ENCODE measurements around the gene CASKIN1. TPM values are rescaled to one million over a fixed set of nuclear protein-coding genes. Genes with fewer than 3 reads are reported as not detected.

CASKIN1 gene
- total RNA-seq, 1 experiment from 2014 or later, result 5.9 TPM

GRCh38 chr16:2235234-2235651, 38.8 kb upstream of the CASKIN1 start (continued):
- TF ChIP-seq CTCF (IDR thresholded peaks at IDR 0.05 in 2 of 3, conservative IDR thresholded peaks at IDR 0.05 in 1 of 3; ENCODE audit: borderline replicate concordance in 1 of 3, insufficient read depth in 1 of 3, low read depth in 2 of 3, low read length in 2 of 3) (no peak), EZH2 (IDR thresholded peaks at IDR 0.05) (no peak)

GRCh38 chr16:2234813-2235170, 38.4 kb upstream of the CASKIN1 start:
- no peak for DNase-seq (ENCODE audit: low read depth, low spot score)
- ATAC-seq, result no peak
- CTCF ChIA-PET, result no interaction called here
- Histone ChIP-seq H4K20me1 (ENCODE audit: insufficient read depth) (no peaks in the 10 kb centered on the region), H3K9me3 (ENCODE audit: control insufficient read depth in 1 of 2, insufficient read depth in 1 of 2, low read depth in 1 of 2, low read length in 2 of 2) (no peaks in the 10 kb centered on the region), H3K9ac (ENCODE audit: low read length) (no peak overlapping the region), H3K9me2 (ENCODE audit: insufficient read depth) (no peaks in the 10 kb centered on the region), H3K79me2 (ENCODE audit: insufficient read depth, low read length) (peaks cover 3% of the 10 kb centered on the region; the same call in 1 of the 2 replicates), H3K27me3 (ENCODE audit: insufficient read depth, low read length) (no peaks in the 10 kb centered on the region), H3K4me1 (ENCODE audit: control insufficient read depth in 1 of 2, insufficient read depth in 2 of 2, low read length in 2 of 2) (peaks cover 0 to 14% of the 10 kb centered on the region in 2 experiments; a peak in 2 of 4 replicates), H2AFZ (ENCODE audit: low read depth, low read length, poor library complexity, severe bottlenecking) (no peak overlapping the region), H3K27ac (ENCODE audit: low read depth, low read length) (no peak overlapping the region), H3K4me3 (replicated peaks in 1 of 2; ENCODE audit: low read depth in 1 of 2, low read length in 2 of 2) (no peak overlapping the region), H3K4me2 (ENCODE audit: low read length) (no peak overlapping the region), H3K36me3 (ENCODE audit: control insufficient read depth in 1 of 2, insufficient read depth in 2 of 2, low read length in 2 of 2) (peaks cover 5 to 6% of the 10 kb centered on the region in 2 experiments; a peak in 2 of 4 replicates)
- no peak for TF ChIP-seq POLR2AphosphoS5 (IDR thresholded peaks at IDR 0.05; ENCODE audit: low read depth, low read length)
- no peak for TF ChIP-seq EZH2 (IDR thresholded peaks at IDR 0.05)
- no peak for TF ChIP-seq ATF3 (IDR thresholded peaks at IDR 0.05)
- TF ChIP-seq EGR1 (IDR thresholded peaks at IDR 0.05; ENCODE audit: low read depth), result no peak
- TF ChIP-seq MAX (IDR thresholded peaks at IDR 0.05), result no peak
- TF ChIP-seq YY1 (IDR thresholded peaks at IDR 0.05; ENCODE audit: extremely low read depth, insufficient replicate concordance, low read depth, low read length), result no peak
- TF ChIP-seq POLR2A (IDR thresholded peaks at IDR 0.05; ENCODE audit: borderline replicate concordance, extremely low read depth, insufficient read depth, insufficient read length), result no peak
- no peak for TF ChIP-seq CTCF (IDR thresholded peaks at IDR 0.05 in 2 of 3, conservative IDR thresholded peaks at IDR 0.05 in 1 of 3; ENCODE audit: borderline replicate concordance in 1 of 3, insufficient read depth in 1 of 3, low read depth in 2 of 3, low read length in 2 of 3)
- TF ChIP-seq REST (IDR thresholded peaks at IDR 0.05; ENCODE audit: low read depth), result no peak
- TF ChIP-seq CEBPB (IDR thresholded peaks at IDR 0.05; ENCODE audit: low read depth), result no peak
- no peak for TF ChIP-seq SP1 (IDR thresholded peaks at IDR 0.05; ENCODE audit: low read depth)
- no peak for TF ChIP-seq ZBTB33 (IDR thresholded peaks at IDR 0.05; ENCODE audit: extremely low read depth, insufficient replicate concordance, low read length)
- POLR2A ChIA-PET, result interaction anchor here (1.2 kb wide), 1 partner anchor 17 kb away, joined by 3 read pairs; the partner anchor contains the start of gene ECI1
- RAD21 ChIA-PET (ENCODE audit: low non-redundant PET in 1 of 2, low total read pairs in 2 of 2, uncharacterized antibody in 2 of 2, unreplicated experiment in 2 of 2), result no interaction called here
- no TSS peak for BruUV-seq (replicated peaks)
- intact Hi-C loops (cut with micrococcal nuclease), result no loop called here
